Measurements from ENCODE around the gene SPIRE2. TPM values are rescaled to one million over a fixed set of nuclear protein-coding genes. Genes with fewer than 3 reads are reported as not detected.

SPIRE2 gene
- total and polyA plus RNA-seq, 2 of the 13 experiments (the other 11 are each of a cell fraction or from before 2014, with no cell fraction given): 13.3 to 37.5 TPM

DNA sequence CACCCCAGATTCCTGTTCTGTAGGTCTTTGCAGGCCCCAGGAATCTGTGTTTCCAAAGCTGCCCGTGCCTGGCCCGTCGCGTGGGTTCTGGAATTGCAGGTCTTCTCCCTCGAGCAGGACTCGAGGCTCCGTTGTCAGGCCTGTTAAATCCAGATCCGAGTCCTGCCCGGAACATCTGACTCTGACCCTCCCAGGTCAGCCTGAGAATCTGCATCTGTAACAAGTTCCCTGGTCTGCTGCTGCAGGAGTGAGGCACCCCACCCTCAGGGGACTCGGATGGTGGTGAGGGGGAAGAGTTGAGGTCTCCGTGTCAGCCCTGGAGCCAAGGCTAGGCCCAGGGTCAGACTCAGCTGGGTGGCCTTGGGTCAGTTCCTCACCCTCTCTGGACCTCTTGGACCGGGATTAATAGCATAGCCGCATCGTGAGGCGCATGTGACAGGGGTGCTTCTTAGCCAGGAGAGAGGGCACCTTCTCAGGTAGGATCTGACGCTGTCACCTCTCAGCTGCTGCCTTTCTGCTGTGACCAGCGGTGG, 8.8 kb downstream of the SPIRE2 start (continued):
- TF ChIP-seq ZNF572 (CRISPR knock-in tag; IDR thresholded peaks at IDR 0.05) (peak; percentile 97), ZNF138 (CRISPR knock-in tag; IDR thresholded peaks at IDR 0.05; ENCODE audit: low read depth) (no peak), ZBTB7A (CRISPR knock-in tag; IDR thresholded peaks at IDR 0.05) (0 out of 2 replicates have a peak, but pooled peaks have one; percentile 37), E2F5 (CRISPR knock-in tag; conservative IDR thresholded peaks at IDR 0.05) (0 out of 2 replicates have a peak, but pooled peaks have one; percentile 36), FLYWCH1 (CRISPR knock-in tag; IDR thresholded peaks at IDR 0.05) (no peak), TFDP1 (CRISPR knock-in tag; IDR thresholded peaks at IDR 0.05; ENCODE audit: borderline replicate concordance) (no peak), NFE2 (CRISPR knock-in tag; IDR thresholded peaks at IDR 0.05) (0 out of 2 replicates have a peak, but pooled peaks have one; percentile 17), CENPX (CRISPR knock-in tag; IDR thresholded peaks at IDR 0.05) (no peak), ELF3 (CRISPR knock-in tag; IDR thresholded peaks at IDR 0.05) (no peak), ZNF142 (CRISPR knock-in tag; IDR thresholded peaks at IDR 0.05) (no peak), SNAPC2 (CRISPR knock-in tag; IDR thresholded peaks at IDR 0.05) (no peak), KDM4B (CRISPR knock-in tag; IDR thresholded peaks at IDR 0.05) (no peak), BRCA1 (CRISPR knock-in tag; IDR thresholded peaks at IDR 0.05) (no peak), ZNF10 (CRISPR knock-in tag; IDR thresholded peaks at IDR 0.05; ENCODE audit: borderline replicate concordance, low read depth) (no peak), LCORL (IDR thresholded peaks at IDR 0.05) (no peak), LCORL (CRISPR knock-in tag; IDR thresholded peaks at IDR 0.05) (0 out of 2 replicates have a peak, but pooled peaks have one; percentile 13), HOXA3 (CRISPR knock-in tag; IDR thresholded peaks at IDR 0.05) (no peak), ADNP (CRISPR knock-in tag; IDR thresholded peaks at IDR 0.05) (no peak), ZKSCAN1 (IDR thresholded peaks at IDR 0.05; ENCODE audit: low read length) (no peak)
- TF ChIP-seq, protein P1, sequence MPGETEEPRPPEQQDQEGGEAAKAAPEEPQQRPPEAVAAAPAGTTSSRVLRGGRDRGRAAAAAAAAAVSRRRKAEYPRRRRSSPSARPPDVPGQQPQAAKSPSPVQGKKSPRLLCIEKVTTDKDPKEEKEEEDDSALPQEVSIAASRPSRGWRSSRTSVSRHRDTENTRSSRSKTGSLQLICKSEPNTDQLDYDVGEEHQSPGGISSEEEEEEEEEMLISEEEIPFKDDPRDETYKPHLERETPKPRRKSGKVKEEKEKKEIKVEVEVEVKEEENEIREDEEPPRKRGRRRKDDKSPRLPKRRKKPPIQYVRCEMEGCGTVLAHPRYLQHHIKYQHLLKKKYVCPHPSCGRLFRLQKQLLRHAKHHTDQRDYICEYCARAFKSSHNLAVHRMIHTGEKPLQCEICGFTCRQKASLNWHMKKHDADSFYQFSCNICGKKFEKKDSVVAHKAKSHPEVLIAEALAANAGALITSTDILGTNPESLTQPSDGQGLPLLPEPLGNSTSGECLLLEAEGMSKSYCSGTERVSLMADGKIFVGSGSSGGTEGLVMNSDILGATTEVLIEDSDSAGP (CRISPR knock-in tag; IDR thresholded peaks at IDR 0.05; ENCODE audit: borderline replicate concordance): peak; percentile 67; the same call in 1 of the 2 replicates

Data from HepG2 (cell line).